B cell (primary cell): ENCODE data around the gene PRMT5.

Experiments used
- CTCF ChIP-seq: fragments of 200-600 bp; IDR thresholded peaks from one replicate; pipeline ENCODE4 v1.8.0; 2022; ENCODE audit warnings: antibody characterized with exemption, mild to moderate bottlenecking
- EZH2 ChIP-seq: IDR thresholded peaks from 2 replicates; pipeline ENCODE4 v1.6.1; 2012; ENCODE audit warnings: borderline replicate concordance, low read depth, mild to moderate bottlenecking, moderate library complexity, low read length; ENCODE audit not compliant: insufficient read depth, poor library complexity, severe bottlenecking

- TF ChIP-seq CTCF (no peak), EZH2 (no peak)
These were observed 2.9 kb downstream of the PRMT5 start for GRCh38 chr14:22926316-22926715.
